DOHH2 (cell line): ENCODE data around the gene NLGN1.

Source experiments
- H3F3A ChIP-seq: fragments of 200-600 bp; sonication (generic), shearing (Covaris generic); 2 replicates; pipeline ENCODE4 v1.6.0; 2016; ENCODE audit warnings: antibody characterized with exemption, mild to moderate bottlenecking; ENCODE audit not compliant: control insufficient read depth, insufficient read depth
- H3K27ac ChIP-seq: fragments of 200-600 bp; sonication (generic); 2 replicates; pipeline ENCODE4 v1.5.1; 2014; ENCODE audit warnings: low read depth, mild to moderate bottlenecking, low read length, moderate library complexity
- H3K27me3 ChIP-seq: fragments of 200-600 bp; sonication (generic); 2 replicates; pipeline ENCODE4 v1.6.1; 2014; ENCODE audit warnings: mild to moderate bottlenecking, low read length, mixed read lengths; ENCODE audit not compliant: control insufficient read depth
- H3K36me3 ChIP-seq: fragments of 200-600 bp; sonication (generic); 2 replicates; pipeline ENCODE4 v1.6.1; 2014; ENCODE audit warnings: mild to moderate bottlenecking, low read length, moderate library complexity, mixed read lengths; ENCODE audit not compliant: control insufficient read depth
- H3K4me1 ChIP-seq: fragments of 200-600 bp; sonication (generic); 2 replicates; pipeline ENCODE4 v1.6.1; 2014; ENCODE audit warnings: mild to moderate bottlenecking, low read length, mixed read lengths; ENCODE audit not compliant: control insufficient read depth
- H3K4me2 ChIP-seq: fragments of 200-600 bp; sonication (generic); 2 replicates; pipeline ENCODE4 v1.6.0; 2014; ENCODE audit warnings: mild to moderate bottlenecking, low read length, moderate library complexity
- H3K4me3 ChIP-seq: fragments of 200-600 bp; sonication (generic); 2 replicates; pipeline ENCODE4 v1.5.1; 2014; ENCODE audit warnings: mild to moderate bottlenecking, low read length, mixed read lengths
- H3K79me2 ChIP-seq: fragments of 200-600 bp; sonication (generic); 2 replicates; pipeline ENCODE4 v1.6.1; 2014; ENCODE audit warnings: mild to moderate bottlenecking, low read length, mixed read lengths; ENCODE audit not compliant: control insufficient read depth
- H3K9me2 ChIP-seq: fragments of 200-600 bp; sonication (generic); replicated peaks from 2 replicates; pipeline ENCODE4 v1.6.1; 2014; ENCODE audit warnings: mild to moderate bottlenecking, low read length, mixed read lengths; ENCODE audit not compliant: control insufficient read depth
- H3K9me3 ChIP-seq: fragments of 200-600 bp; sonication (generic); 2 replicates; pipeline ENCODE4 v1.6.1; 2014; ENCODE audit warnings: antibody characterized with exemption, low read length, mixed read lengths; ENCODE audit not compliant: control insufficient read depth, insufficient read depth
- H4K20me1 ChIP-seq: fragments of 200-600 bp; sonication (generic); 2 replicates; pipeline ENCODE4 v1.6.0; 2014; ENCODE audit warnings: low read depth, mild to moderate bottlenecking, antibody characterized with exemption, low read length, moderate library complexity; ENCODE audit not compliant: control insufficient read depth, insufficient read depth
- CTCF ChIP-seq: fragments of 200-600 bp; sonication (generic); IDR thresholded peaks from one replicate; pipeline ENCODE4 v1.5.1; 2014; ENCODE audit warnings: antibody characterized with exemption, mild to moderate bottlenecking, low read depth, low read length; ENCODE audit not compliant: poor library complexity, severe bottlenecking
- EZH2phosphoT487 ChIP-seq: fragments of 200-600 bp; sonication (generic); IDR thresholded peaks from 2 replicates; pipeline ENCODE4 v1.6.1; 2017; ENCODE audit warnings: borderline replicate concordance, mild to moderate bottlenecking, antibody characterized with exemption, low read length, moderate library complexity, mixed read lengths

NLGN1 gene

GRCh38 chr3:173748105-173748504, 350.6 kb downstream of the NLGN1 start:
- Histone ChIP-seq H3K9me2 (no peaks in the 10 kb centered on the region), H3K4me2 (no peak overlapping the region), H3K27ac (no peak overlapping the region), H3F3A (no peaks in the 10 kb centered on the region), H3K36me3 (no peaks in the 10 kb centered on the region), H3K79me2 (no peaks in the 10 kb centered on the region), H3K27me3 (no peaks in the 10 kb centered on the region), H3K4me1 (no peaks in the 10 kb centered on the region), H4K20me1 (no peaks in the 10 kb centered on the region), H3K4me3 (no peak overlapping the region), H3K9me3 (no peaks in the 10 kb centered on the region)
- TF ChIP-seq CTCF: no peak
- no peak for TF ChIP-seq EZH2phosphoT487

GRCh38 chr3:173750095-173750494, 352.6 kb downstream of the NLGN1 start:
- H3K27ac ChIP-seq: no peak overlapping the region
- H3K79me2 ChIP-seq: no peaks in the 10 kb centered on the region
- no peak overlapping the region for H3K4me3 ChIP-seq
- H3K4me1 ChIP-seq: no peaks in the 10 kb centered on the region
- no peaks in the 10 kb centered on the region for H3K27me3 ChIP-seq
- no peaks in the 10 kb centered on the region for H4K20me1 ChIP-seq
- H3K36me3 ChIP-seq: no peaks in the 10 kb centered on the region
- no peak overlapping the region for H3K4me2 ChIP-seq
- H3K9me2 ChIP-seq: no peaks in the 10 kb centered on the region
- TF ChIP-seq CTCF (no peak), EZH2phosphoT487 (no peak)
- no peaks in the 10 kb centered on the region for H3F3A ChIP-seq
- H3K9me3 ChIP-seq: no peaks in the 10 kb centered on the region

- no peak overlapping the region for H3K4me3 ChIP-seq
- no peaks in the 10 kb centered on the region for H4K20me1 ChIP-seq
- H3K9me2 ChIP-seq: no peaks in the 10 kb centered on the region
- H3K9me3 ChIP-seq: no peaks in the 10 kb centered on the region
- H3K79me2 ChIP-seq: no peaks in the 10 kb centered on the region
- H3K4me1 ChIP-seq: no peaks in the 10 kb centered on the region
- H3K4me2 ChIP-seq: no peak overlapping the region
- H3K36me3 ChIP-seq: no peaks in the 10 kb centered on the region
- H3K27me3 ChIP-seq: no peaks in the 10 kb centered on the region
- no peak for TF ChIP-seq CTCF
- TF ChIP-seq EZH2phosphoT487: no peak
- H3F3A ChIP-seq: no peaks in the 10 kb centered on the region
- H3K27ac ChIP-seq: no peak overlapping the region
These were observed 353.0 kb downstream of the NLGN1 start for GRCh38 chr3:173750591-173750990.

- Histone ChIP-seq H3K36me3 (no peaks in the 10 kb centered on the region), H3K4me1 (no peaks in the 10 kb centered on the region), H3K27me3 (no peaks in the 10 kb centered on the region), H3K9me2 (no peaks in the 10 kb centered on the region), H3F3A (no peaks in the 10 kb centered on the region), H3K4me2 (no peak overlapping the region), H3K79me2 (no peaks in the 10 kb centered on the region), H3K9me3 (no peaks in the 10 kb centered on the region), H4K20me1 (no peaks in the 10 kb centered on the region), H3K27ac (no peak overlapping the region), H3K4me3 (no peak overlapping the region)
- TF ChIP-seq CTCF (no peak), EZH2phosphoT487 (no peak)
These were observed 356.0 kb downstream of the NLGN1 start for GRCh38 chr3:173753593-173753992.
